HUDEP-2 (cell line): ENCODE data around the gene SLIT3.
"Not testable (repeated sequence)": the region's sequence is repeated elsewhere in the genome, so short reads cannot be mapped to it uniquely, and the experiment has no call there.

Experiments
- DNase-seq, 76 experiments: peaks; one replicate each; lab custom pipeline; 2025; ENCODE audit not compliant: unreplicated experiment in 76 of 76; lab: John Stamatoyannopoulos, UW

Gene SLIT3

GRCh38 chr5:168646335-168646734, 654.6 kb downstream of the SLIT3 start:
- DNase-seq: no peak

GRCh38 chr5:168645195-168645594, 655.7 kb downstream of the SLIT3 start:
- no peak for DNase-seq

- peak in 27 of 76 experiments; percentile 6 to 65 (median 24) for DNase-seq
Observed at GRCh38 chr5:168642019-168642418, 658.9 kb downstream of the SLIT3 start.

GRCh38 chr5:168638846-168639245, 662.1 kb downstream of the SLIT3 start:
- not testable (repeated sequence) for DNase-seq

- no peak for DNase-seq
Observed at GRCh38 chr5:168637793-168638192, 663.1 kb downstream of the SLIT3 start.

- no peak for DNase-seq
Observed at GRCh38 chr5:168637281-168637680, 663.7 kb downstream of the SLIT3 start.

- DNase-seq: not testable (repeated sequence)
Observed at GRCh38 chr5:168630958-168631357, 670.0 kb downstream of the SLIT3 start.

GRCh38 chr5:168624850-168625364, 676.0 kb downstream of the SLIT3 start:
- DNase-seq: no peak

- no peak for DNase-seq
Observed at GRCh38 chr5:168620807-168621206, 680.1 kb downstream of the SLIT3 start.

- no peak for DNase-seq
Observed at GRCh38 chr5:168614661-168615060, 686.3 kb downstream of the SLIT3 start.

DNA sequence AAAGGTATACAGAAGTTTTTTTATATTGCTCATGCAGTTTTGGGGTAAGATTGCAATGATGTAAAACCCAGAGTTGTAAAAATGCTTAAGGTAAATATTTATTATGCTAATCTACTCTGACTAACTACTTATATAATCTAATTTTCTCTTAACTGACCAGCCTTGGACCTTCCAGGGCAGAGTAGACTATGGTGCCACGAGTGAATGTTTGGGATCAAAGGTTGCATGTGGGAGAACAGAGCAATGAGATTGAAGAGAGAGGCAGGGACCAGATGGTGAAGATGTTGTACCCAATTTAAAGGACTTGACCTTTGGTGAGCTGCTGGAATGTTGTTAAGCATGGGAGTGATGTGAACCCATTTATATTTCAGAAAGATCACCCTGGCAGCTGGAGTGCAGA, 686.9 kb downstream of the SLIT3 start:
- no peak for DNase-seq

- no peak for DNase-seq
Observed at GRCh38 chr5:168613396-168613795, 687.5 kb downstream of the SLIT3 start.

DNA sequence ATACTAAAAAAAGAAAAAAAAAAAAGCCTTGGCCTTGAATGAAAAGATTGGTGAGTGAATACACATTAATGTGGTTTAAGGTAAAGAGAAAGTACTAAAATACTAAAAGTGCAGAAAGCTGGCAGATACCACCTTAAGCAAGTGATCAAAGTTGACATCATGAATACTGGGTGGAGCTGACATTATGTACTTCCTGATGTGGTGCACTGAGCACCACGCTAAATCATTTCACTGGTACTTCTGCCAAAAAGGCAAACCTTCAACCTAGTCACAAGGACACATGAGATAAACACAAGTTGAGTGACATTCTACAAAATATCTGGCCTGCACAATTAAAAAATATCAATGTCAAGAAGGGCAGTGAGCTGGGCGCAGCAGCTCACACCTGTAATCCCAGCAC, 687.9 kb downstream of the SLIT3 start:
- DNase-seq: peak in 7 of 76 experiments; percentile 4 to 27 (median 13)

- DNase-seq: no peak
Observed at GRCh38 chr5:168612123-168612522, 688.8 kb downstream of the SLIT3 start.
